ENCODE results near the gene RPL18.

Gene RPL18

DNA sequence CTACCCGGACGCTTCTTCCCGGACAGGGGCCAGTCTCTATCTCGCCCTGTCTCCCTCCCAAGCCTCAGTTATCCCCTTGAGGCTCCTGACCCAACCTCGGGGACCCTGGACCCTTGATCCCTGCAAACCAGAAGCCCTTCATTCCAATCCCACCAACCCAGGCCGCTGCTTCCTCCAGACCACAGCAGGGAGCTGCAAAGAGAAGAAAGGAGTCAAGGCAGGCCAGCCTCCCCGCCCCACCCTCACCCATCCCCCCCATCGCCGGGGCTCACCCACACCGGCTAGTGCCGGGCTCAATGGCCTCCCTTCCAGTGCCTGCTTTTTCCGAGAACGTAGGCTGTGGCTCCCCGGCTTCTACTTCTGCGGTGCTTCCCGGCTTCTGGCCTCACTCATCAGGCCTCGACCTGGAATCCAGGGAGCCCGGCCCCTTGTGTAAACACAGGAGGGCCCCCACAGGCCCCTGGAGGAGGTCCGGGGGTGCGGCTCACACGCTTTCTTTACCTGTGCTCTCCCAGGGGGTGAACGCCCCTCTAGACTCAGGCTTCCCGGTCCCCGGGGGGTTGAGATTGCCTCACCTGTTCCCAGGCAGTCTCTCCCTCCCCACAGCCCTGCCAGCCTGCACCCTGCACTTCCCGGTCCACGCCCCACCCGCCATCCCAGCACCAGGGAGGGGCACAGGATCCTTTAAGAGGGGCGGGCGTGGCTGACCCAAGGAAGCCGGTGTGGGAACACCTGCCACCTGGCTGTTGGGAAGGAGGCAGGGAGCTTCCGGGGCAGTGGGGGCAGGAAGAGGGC lies 4.3 kb downstream of the RPL18 start, which contains the start of gene FAM83E:
Gene FAM83E, minus strand, starts transcription at position 641 of the 795 bp plus-strand sequence. CDS start 1,704 bp downstream, outside the sequence.
- no peak for FAIRE-seq
- DNase-seq (ENCODE audit: low spot score): no peak

DNA sequence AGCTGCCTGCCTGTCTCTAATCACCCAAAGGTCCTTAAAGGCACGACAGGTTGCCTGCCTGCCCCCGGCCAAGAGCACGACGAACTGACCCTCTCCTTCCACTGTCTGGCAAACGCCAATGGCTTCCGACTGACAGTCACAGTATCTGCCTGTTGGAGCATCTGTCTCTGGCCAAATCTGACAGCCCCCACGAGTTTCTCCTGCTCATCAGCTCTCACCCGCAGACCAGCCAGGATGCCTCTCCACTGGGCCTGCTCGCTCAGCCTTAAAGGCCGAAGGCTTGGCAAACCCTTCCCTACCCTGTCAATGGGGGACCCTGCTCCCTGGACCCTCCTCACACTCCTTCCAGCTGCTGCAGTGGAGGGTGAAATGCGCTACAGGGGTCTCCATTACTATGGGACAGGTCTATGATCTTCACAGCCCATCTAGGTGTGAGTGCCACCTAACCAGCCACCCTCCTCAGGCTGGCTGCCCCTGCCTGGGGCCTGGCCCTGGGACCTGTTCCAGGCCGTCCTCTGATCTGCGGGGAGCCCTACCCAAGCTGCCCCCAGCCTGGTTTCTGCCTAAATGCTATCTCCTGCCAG lies 5.0 kb downstream of the RPL18 start:
- no peak for FAIRE-seq

DNA sequence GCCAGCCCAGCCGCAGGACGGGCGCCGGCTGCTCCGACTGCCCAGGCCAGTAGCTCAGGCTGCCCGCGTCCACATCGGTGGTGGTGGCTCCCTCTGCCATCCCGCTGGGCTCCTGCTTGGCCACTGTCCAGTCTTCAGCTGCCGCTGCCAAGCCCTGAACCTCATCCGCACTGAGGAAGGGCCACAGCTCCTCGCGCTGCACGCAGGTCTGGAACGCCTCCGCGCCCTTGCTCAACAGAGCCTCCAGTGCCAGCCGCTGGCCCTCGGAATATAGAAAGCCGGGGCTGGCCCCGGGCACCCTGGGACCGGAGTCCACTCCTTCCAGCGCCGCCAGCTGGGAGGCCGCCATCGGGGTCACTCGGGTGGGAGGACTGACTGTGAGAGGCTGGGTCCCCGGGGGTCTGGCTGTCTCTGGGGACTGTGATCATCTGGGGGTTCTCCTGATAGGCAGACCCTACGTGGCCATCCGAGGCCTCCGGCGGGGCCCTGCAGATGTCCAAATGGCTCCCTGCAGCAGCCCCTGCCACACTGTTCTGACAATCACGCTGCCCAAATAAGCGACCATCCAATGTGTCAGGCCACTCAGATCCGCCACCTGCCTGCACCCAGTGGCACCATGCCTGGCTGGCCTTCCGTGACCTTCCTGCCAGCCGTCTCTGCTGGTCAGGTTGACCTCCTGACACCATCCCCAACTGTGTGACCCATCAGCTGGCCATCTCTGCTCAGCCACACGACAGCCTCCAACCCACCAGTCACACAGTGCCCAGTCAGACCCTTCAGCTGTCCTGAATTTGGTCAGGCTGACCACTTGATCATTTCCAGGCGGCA lies 5.7 kb downstream of the RPL18 start:
- no peak for FAIRE-seq
- no peak for DNase-seq (ENCODE audit: low spot score)

More for the DNA sequence above, 5.0 kb downstream of the RPL18 start:
- no peak for DNase-seq (ENCODE audit: low spot score)

DNA sequence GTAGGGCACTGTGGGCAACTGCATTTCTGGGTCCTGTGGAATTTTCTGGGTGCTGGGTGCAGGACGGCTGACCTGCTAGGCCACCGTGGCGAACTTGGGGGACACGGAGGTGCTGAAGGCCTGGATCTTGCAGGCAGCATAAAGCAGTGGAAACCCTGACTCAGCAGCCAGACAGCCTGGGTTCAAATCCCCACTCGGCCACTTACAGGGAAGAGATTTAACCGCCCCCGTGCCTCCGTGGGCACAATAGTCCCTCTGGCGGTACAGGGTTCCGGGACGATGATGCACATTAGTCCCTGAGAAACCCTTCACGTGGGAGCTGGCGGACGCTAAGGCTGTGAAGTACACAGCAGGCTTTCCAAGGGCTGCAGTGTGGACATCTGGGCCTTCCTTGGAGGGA lies 7.1 kb downstream of the RPL18 start:
- DNase-seq (ENCODE audit: low spot score) (no peak), FAIRE-seq (no peak)

DNA sequence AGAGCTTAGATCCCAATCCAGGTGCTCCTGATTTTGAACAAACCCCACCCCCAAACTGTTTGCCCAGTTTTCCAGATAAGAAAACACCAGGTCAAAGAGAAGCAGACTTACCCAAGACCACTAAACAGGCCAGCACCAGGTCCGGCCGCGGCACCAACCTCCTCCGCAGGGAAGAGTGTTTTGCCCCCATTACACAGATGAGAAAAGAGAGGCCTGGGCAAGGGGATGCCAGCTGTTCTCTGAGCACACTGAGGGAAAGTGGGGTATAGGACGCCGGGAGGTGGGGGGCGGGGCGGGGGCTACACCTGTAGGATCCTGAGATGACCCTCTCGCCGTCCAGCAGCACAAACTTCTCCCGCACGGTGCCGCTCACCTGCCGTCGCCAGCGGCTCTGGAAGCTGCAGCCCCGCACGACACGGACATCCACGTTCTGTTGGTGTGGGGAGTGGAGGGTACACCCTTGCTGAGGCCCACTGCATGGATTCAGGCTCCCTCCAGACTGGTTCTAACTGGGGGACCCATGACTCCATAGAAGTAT lies 9.3 kb downstream of the RPL18 start:
- FAIRE-seq (no peak), DNase-seq (ENCODE audit: low spot score) (no peak)

DNA sequence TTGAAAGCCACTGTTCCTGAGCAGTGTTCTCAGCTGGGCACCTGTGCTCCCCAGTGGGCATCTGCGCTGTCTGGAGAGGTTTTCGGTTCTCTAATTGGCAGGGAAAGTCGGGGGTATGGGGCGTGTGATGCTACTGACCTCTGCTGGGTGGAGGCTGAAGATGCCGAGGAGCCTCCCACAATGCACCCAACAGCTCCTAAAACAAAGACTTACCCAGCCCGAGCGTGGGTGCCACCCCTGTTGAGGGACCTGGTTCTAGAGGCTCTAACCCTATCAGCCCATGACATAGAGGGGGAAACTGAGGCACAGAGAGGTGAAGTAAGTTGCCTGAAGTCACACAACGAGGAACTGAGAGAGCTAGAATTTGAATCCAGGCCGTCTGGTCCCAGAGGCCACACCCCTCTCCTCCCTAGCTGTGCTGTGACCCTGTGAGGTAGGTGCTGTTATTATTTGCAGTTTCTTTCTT lies 10.1 kb downstream of the RPL18 start:
- DNase-seq (ENCODE audit: low spot score): peak; percentile 63
- no peak for FAIRE-seq

DNA sequence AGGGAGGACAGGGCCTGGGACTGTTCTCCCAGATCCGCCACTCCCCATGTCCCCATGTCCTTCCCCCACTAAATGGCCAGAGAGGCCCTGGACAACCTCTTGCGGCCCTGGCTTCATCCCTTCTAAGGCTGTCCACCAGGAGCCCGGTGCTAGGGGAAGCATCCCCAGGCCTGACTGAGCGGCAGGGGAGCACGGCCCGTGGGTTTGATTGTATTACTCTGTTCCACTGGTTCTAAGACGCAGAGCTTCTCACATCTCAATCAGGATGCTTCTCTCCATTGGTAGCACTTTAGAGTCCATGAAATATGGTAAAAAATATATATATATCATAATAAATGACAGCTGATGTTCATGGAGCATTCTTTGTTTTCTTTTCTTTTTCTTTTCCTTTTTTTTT lies 11.6 kb downstream of the RPL18 start:
- no peak for FAIRE-seq
- no peak for DNase-seq (ENCODE audit: low spot score)

DNA sequence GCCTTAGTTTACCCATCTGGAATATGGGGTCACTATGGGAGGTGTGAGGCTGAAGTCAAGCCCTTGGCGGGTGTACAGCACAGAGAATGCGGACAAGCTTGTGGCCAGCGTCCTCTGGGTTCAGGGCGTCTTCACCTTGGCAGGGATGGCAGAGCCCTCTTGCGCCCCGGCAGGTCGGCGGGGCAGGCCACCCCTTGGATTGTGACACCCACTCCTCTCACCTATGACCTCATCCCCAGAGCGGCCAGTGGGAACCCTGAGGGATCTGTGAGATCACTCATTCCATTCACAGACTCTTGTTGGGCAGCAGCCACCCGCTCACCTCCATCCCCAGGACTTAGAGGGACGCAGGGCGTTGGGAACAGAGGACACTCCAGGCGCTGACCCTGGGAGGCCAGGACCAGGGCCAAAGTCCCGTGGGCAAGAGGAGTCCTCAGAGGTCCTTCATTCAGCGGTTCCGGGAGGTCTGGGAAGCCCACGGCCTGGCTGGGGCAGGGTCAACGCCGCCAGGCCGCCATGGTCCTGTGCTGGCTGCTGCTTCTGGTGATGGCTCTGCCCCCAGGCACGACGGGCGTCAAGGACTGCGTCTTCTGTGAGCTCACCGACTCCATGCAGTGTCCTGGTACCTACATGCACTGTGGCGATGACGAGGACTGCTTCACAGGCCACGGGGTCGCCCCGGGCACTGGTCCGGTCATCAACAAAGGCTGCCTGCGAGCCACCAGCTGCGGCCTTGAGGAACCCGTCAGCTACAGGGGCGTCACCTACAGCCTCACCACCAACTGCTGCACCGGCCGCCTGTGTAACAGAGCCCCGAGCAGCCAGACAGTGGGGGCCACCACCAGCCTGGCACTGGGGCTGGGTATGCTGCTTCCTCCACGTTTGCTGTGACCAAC lies 12.3 kb downstream of the RPL18 start, which contains the start of gene SPACA4:
Gene SPACA4, plus strand, starts transcription at position 280 of the 896 bp plus-strand sequence. Its CDS starts 237 bp downstream, at position 517.
- FAIRE-seq (no peak), DNase-seq (ENCODE audit: low spot score) (no peak)

DNA sequence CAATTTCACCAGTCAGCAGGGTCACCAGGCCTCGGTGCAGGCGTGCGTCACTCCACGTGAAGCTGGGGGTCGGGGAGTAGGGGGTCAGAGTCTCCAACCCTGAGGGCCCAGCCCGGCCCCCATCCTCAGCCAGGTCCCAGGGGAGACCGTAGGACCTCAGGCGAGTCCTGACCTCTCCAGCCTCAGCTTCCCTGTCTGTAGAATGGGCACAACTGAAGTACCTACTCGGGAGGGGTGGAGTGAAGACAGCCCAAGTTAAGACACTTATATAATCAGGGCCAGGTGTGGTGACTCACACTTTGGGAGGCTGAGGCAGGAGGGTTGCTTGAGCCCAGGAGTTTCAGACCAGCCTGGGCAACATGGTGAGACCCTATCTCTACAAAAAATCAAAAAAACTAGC lies 15.1 kb downstream of the RPL18 start:
- FAIRE-seq: no peak

DNA sequence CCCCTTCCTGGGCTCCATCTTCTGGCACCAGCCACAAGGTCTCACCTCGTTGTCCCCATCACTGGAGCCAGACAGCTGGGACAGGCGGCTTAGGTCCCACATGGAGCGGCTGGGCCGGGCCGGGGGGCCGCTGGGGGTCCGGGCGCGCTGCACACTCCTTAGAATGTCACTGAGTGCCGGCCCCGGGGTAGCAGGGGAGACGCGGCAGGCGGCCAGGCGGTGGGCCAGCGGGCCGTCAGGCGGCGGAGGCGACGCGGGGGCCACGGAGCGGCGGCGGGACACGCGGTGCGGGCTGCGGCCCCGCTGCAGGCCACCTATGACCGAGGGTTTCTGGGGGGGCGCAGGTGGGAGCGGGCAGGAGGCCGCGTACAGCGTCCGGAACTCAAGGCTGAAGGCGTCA lies 15.5 kb downstream of the RPL18 start:
- no peak for DNase-seq (ENCODE audit: low spot score)
- no peak for FAIRE-seq

More for the DNA sequence above, 15.1 kb downstream of the RPL18 start:
- no peak for DNase-seq (ENCODE audit: low spot score)

DNA sequence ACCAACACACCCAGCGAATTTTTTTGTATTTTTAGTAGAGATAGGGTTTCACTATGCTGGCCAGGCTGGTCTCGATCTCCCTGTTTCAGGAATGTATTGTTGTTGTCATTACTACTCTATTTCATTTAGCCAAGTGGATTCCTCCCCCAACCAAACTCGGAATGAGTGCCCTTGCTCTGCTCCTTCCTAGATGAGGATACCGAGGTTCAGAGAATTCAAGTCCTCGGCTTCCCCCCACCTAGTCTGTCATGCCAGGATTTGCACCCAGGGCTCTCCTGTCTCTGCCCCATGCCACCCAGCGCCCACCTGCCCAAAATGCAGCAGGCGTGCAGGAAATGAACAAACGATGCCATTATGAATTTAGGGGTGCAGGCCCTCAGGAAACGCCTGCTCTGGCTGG lies 16.0 kb downstream of the RPL18 start:
- FAIRE-seq (no peak), DNase-seq (ENCODE audit: low spot score) (no peak)

DNA sequence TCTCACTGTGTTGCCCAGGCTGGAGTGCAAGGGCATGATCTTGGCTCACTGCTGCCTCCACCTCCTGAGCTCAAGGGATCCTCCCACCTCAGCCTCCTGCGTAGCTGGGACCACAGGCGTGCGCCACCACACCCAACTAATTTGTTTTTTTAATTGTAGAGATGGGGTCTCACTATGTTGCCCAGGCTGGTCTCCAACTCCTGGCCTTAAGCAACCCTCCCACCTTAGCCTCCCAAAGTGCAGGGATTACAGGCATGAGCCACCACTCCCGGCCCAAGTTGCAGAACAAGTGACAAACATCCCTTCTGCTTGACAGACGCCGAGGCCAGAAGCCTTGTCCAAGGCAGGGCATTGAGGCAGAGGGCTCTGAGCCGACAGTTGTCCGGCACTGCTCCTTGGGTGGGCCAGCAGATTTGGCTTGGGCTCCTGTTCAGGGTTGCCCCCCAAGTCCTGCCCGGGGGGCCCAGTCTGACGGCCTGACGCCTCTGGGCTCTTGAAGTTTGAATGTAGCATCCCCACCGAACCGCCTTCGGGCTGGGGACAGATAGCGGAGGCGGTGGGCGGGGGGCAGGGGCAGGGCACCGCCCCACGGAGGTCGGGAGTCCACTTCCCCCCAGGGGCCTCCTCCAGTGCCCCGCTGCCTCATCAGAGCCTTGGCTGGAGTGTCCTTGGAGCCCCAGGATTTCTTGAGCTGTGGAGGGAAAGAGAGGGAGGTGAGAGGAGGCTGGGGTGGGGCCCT lies 18.1 kb downstream of the RPL18 start:
- FAIRE-seq: no peak
- DNase-seq (ENCODE audit: low spot score): no peak

DNA sequence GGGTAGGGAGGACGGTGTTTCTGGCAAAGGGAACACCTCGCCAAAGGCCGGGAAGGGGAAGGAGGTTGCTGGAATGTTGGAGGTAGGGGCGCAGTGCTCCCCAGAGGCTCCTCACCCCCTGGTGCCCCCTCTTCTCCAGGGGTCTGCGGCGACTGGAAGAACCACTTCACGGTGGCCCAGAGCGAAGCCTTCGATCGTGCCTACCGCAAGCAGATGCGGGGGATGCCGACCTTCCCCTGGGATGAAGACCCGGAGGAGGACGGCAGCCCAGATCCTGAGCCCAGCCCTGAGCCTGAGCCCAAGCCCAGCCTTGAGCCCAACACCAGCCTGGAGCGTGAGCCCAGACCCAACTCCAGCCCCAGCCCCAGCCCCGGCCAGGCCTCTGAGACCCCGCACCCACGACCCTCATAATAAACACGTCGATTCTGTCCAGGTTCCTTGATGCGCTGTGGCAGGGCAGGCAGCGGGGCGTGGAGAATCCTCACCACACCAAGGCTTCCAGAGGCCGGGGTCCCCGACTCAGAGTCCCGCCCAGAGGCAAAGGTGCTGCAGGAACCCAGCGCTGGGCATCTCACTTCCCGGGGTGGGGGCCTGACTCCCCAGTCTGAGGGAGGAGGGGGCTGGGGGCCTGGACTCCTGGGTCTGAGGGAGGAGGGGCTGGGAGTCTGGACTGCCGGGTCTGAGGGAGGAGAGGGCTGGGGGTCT lies 19.8 kb downstream of the RPL18 start:
- DNase-seq (ENCODE audit: low spot score) (no peak), FAIRE-seq (no peak)

DNA sequence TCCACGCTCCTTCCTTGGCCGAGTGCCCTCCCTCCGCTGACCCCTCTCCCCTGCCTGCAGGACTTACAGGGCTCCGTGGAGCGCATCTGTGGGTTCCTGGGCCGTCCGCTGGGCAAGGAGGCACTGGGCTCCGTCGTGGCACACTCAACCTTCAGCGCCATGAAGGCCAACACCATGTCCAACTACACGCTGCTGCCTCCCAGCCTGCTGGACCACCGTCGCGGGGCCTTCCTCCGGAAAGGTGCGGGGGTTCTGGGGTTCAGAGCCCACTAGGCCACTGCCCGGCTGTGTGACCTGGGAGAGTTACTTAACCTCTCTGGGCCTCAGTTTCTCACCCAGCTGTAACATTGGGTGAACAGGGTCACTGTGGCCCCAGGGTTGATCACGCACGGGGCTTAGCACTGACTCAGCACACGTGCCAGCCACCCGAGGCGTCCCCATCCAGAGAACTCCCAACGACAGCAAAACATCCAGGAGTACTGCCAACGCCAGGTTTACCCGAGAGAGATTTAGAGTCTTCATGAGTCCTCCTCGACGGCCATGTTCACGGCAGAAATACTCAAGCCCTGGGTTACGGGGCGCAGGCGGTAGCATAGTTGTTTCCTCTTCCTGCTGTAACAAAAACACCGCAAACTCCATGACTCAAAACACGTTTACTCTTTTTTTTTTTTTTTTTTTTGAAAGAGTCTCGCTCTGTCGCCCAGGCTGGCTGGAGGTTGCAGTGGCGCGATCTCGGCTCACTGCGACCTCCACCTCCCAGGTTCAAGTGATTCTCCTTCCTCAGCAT lies 22.1 kb downstream of the RPL18 start:
- FAIRE-seq (no peak), DNase-seq (ENCODE audit: low spot score) (no peak)

DNA sequence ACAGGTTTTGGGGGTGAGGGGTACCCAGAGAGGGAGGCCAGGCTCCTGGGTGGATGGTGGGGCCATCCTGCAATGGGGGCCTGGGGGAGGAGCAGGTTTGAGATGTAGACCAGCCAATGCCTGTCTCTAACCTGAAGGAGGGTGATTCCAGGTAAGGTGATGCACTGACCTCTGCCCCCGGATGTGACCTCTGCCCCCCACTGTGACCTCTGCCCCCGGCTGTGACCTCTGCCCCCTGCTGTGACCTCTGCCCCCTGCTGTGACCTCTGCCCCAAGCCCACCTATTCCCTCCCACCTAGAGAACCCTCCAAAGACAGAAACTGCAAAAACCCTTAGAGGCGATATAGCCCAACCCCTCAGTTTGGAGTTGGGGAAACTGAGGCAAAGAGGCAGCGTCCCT lies 22.7 kb downstream of the RPL18 start:
- FAIRE-seq: no peak
- DNase-seq (ENCODE audit: low spot score): no peak

DNA sequence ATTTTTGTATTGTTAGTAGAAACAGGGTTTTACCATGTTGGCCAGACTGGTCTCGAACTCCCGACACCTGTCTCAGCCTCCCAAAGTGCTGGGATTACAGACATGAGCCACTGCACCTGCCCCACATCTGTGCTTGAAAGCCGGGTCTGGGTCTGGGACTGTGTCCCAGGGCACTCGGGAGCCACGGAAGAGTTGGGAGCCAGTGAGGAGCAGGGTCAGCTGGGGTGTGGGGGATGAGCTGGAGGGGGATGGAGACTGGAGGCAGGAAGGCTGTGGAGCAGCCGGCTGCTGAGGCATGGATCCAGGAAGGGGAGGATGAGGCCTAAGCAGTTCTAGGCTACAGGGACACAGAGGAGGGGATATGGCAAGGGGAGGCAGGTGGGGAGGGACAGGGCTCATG lies 23.1 kb downstream of the RPL18 start:
- DNase-seq (ENCODE audit: low spot score) (no peak), FAIRE-seq (no peak)

DNA sequence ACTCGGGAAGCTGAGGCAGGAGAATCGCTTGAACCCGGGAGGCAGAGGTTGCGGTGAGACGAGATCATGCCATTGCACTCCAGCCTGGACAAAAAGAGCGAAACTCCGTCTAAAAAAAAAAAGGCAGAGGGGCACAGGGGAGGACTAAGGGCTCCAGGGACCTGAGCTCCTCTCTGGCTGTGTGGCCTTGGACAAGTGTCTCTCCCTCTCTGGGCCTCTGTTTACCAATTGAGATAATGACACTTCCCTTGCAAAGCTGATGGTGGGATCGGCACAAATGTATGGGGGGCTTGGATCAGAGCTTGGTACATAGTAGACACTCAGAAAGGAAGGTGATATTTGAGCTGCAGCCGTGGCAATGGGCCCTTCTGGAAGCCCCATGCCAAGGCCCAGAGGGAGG lies 23.8 kb downstream of the RPL18 start:
- DNase-seq (ENCODE audit: low spot score) (no peak), FAIRE-seq (no peak)

DNA sequence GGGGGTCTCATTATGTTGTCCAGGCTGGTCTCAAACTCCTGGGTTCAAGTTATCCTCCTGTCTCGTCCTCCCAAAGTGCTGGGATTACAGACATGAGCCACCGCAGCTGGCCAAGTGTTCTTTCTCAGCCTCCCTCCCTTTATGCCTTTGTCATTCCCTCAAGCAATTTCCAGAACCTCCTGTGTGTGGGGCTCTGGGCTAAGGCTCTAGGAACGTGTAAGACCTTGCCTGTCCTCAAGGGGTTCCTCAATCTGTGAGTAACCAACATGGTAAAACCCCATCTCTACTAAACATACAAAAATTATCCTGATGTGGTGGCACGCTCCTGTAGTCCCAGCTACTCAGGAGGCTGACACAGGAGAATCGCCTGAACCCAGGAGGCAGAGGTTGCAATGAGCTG lies 28.0 kb downstream of the RPL18 start:
- no peak for DNase-seq (ENCODE audit: low spot score)
- no peak for FAIRE-seq
